ENCODE data around the gene COL4A1.

The COL4A1 gene

GRCh38 chr13:110217085-110217484 is 89.9 kb downstream of the COL4A1 start:
- no peak overlapping the region for H3K4me3 ChIP-seq (ENCODE audit: low read length)
- DNase-seq (ENCODE audit: low read depth, low spot score) = no peak

GRCh38 chr13:110216398-110217041 is 90.4 kb downstream of the COL4A1 start:
- no peak for DNase-seq (ENCODE audit: low read depth, low spot score)
- no peak overlapping the region for H3K4me3 ChIP-seq (ENCODE audit: low read length)

- H3K4me3 ChIP-seq (ENCODE audit: low read length) = no peak overlapping the region
- DNase-seq (ENCODE audit: low read depth, low spot score) = no peak
Observed at GRCh38 chr13:110216006-110216397, 91.0 kb downstream of the COL4A1 start.

GRCh38 chr13:110215606-110216005 is 91.4 kb downstream of the COL4A1 start:
- DNase-seq (ENCODE audit: low read depth, low spot score) = no peak
- no peak overlapping the region for H3K4me3 ChIP-seq (ENCODE audit: low read length)

- no peak overlapping the region for H3K4me3 ChIP-seq (ENCODE audit: low read length)
- no peak for DNase-seq (ENCODE audit: low read depth, low spot score)
Observed at GRCh38 chr13:110214637-110215036, 92.3 kb downstream of the COL4A1 start.

- no peak overlapping the region for H3K4me3 ChIP-seq (ENCODE audit: low read length)
- no peak for DNase-seq (ENCODE audit: low read depth, low spot score)
Observed at GRCh38 chr13:110213461-110214074, 93.4 kb downstream of the COL4A1 start.

GRCh38 chr13:110212529-110212928 is 94.4 kb downstream of the COL4A1 start:
- no peak overlapping the region for H3K4me3 ChIP-seq (ENCODE audit: low read length)
- no peak for DNase-seq (ENCODE audit: low read depth, low spot score)

GRCh38 chr13:110211735-110212134 is 95.2 kb downstream of the COL4A1 start:
- no peak overlapping the region for H3K4me3 ChIP-seq (ENCODE audit: low read length)
- no peak for DNase-seq (ENCODE audit: low read depth, low spot score)

GRCh38 chr13:110211046-110211445 is 95.9 kb downstream of the COL4A1 start:
- H3K4me3 ChIP-seq (ENCODE audit: low read length) = no peak overlapping the region
- DNase-seq (ENCODE audit: low read depth, low spot score) = no peak

GRCh38 chr13:110210604-110210985 is 96.4 kb downstream of the COL4A1 start:
- DNase-seq (ENCODE audit: low read depth, low spot score) = no peak
- no peak overlapping the region for H3K4me3 ChIP-seq (ENCODE audit: low read length)

- no peak for DNase-seq (ENCODE audit: low read depth, low spot score)
- H3K4me3 ChIP-seq (ENCODE audit: low read length) = no peak overlapping the region
Observed at GRCh38 chr13:110209950-110210603, 96.9 kb downstream of the COL4A1 start.

GRCh38 chr13:110208116-110208515 is 98.8 kb downstream of the COL4A1 start:
- DNase-seq (ENCODE audit: low read depth, low spot score) = no peak
- no peak overlapping the region for H3K4me3 ChIP-seq (ENCODE audit: low read length)

- no peak for DNase-seq (ENCODE audit: low read depth, low spot score)
- no peak overlapping the region for H3K4me3 ChIP-seq (ENCODE audit: low read length)
Observed at GRCh38 chr13:110206996-110207395, 100.0 kb downstream of the COL4A1 start.

GRCh38 chr13:110206185-110206584 is 100.8 kb downstream of the COL4A1 start:
- no peak overlapping the region for H3K4me3 ChIP-seq (ENCODE audit: low read length)
- no peak for DNase-seq (ENCODE audit: low read depth, low spot score)

GRCh38 chr13:110201114-110201513 is 105.8 kb downstream of the COL4A1 start:
- DNase-seq (ENCODE audit: low read depth, low spot score) = no peak

GRCh38 chr13:110200276-110200870 is 106.6 kb downstream of the COL4A1 start:
- no peak for DNase-seq (ENCODE audit: low read depth, low spot score)
- H3K4me3 ChIP-seq (ENCODE audit: low read length) = no peak overlapping the region

More at GRCh38 chr13:110201114-110201513, 105.8 kb downstream of the COL4A1 start:
- no peak overlapping the region for H3K4me3 ChIP-seq (ENCODE audit: low read length)

- no peak for DNase-seq (ENCODE audit: low read depth, low spot score)
- no peak overlapping the region for H3K4me3 ChIP-seq (ENCODE audit: low read length)
Observed at GRCh38 chr13:110199046-110199831, 107.7 kb downstream of the COL4A1 start.

- DNase-seq (ENCODE audit: low read depth, low spot score) = no peak
- no peak overlapping the region for H3K4me3 ChIP-seq (ENCODE audit: low read length)
Observed at GRCh38 chr13:110197471-110197870, 109.5 kb downstream of the COL4A1 start.

GRCh38 chr13:110197026-110197425 is 109.9 kb downstream of the COL4A1 start:
- DNase-seq (ENCODE audit: low read depth, low spot score) = no peak
- no peak overlapping the region for H3K4me3 ChIP-seq (ENCODE audit: low read length)
